IPS-20b (cell line): ENCODE data around the gene MRPS6.

Experiments used
- H3K27ac ChIP-seq: one replicate; pipeline ENCODE4 v1.5.1; 2013; ENCODE audit warnings: low read length
- H3K27me3 ChIP-seq: 2 replicates; pipeline ENCODE4 v1.6.1; 2013; ENCODE audit warnings: mild to moderate bottlenecking, low read length, inconsistent platforms; ENCODE audit not compliant: insufficient read depth
- H3K36me3 ChIP-seq: 2 replicates; pipeline ENCODE4 v1.6.1; 2013; ENCODE audit warnings: low read depth, mild to moderate bottlenecking, inconsistent platforms, low read length, moderate library complexity; ENCODE audit not compliant: insufficient read depth
- H3K4me1 ChIP-seq: 2 replicates; pipeline ENCODE4 v1.6.1; 2013; ENCODE audit warnings: mild to moderate bottlenecking, control low read depth, inconsistent platforms, low read length, moderate library complexity; ENCODE audit not compliant: insufficient read depth
- H3K4me3 ChIP-seq: 2 replicates; pipeline ENCODE4 v1.5.1; 2013; ENCODE audit warnings: mild to moderate bottlenecking, low read length, inconsistent platforms
- H3K9ac ChIP-seq: 2 replicates; pipeline ENCODE4 v1.6.1; 2013; ENCODE audit warnings: low read depth, mild to moderate bottlenecking, inconsistent platforms, low read length, moderate library complexity
- H3K9me3 ChIP-seq: 2 replicates; pipeline ENCODE4 v1.6.1; 2013; ENCODE audit warnings: mild to moderate bottlenecking, low read depth, low read length, inconsistent platforms; ENCODE audit not compliant: insufficient read depth

MRPS6 gene

GRCh38 chr21:34170886-34171285 lies 97.5 kb downstream of the MRPS6 start:
- Histone ChIP-seq H3K4me3 (no peak overlapping the region), H3K36me3 (peaks cover 22% of the 10 kb centered on the region; the same call in 1 of the 2 replicates), H3K4me1 (no peaks in the 10 kb centered on the region), H3K27ac (no peak overlapping the region), H3K27me3 (no peaks in the 10 kb centered on the region), H3K9ac (no peak overlapping the region), H3K9me3 (peaks cover 32% of the 10 kb centered on the region)

- Histone ChIP-seq H3K27me3 (peaks cover 23% of the 10 kb centered on the region), H3K36me3 (no peaks in the 10 kb centered on the region), H3K9ac (no peak overlapping the region), H3K9me3 (no peaks in the 10 kb centered on the region), H3K4me1 (peaks cover 9% of the 10 kb centered on the region; the same call in 1 of the 2 replicates), H3K27ac (no peak overlapping the region), H3K4me3 (no peak overlapping the region)
Observed at GRCh38 chr21:34174470-34174869, 101.1 kb downstream of the MRPS6 start.

- H3K4me1 ChIP-seq: peaks cover 25% of the 10 kb centered on the region; the same call in 1 of the 2 replicates
- H3K4me3 ChIP-seq: no peak overlapping the region
- H3K36me3 ChIP-seq: no peaks in the 10 kb centered on the region
- no peak overlapping the region for H3K9ac ChIP-seq
- H3K27ac ChIP-seq: no peak overlapping the region
- H3K27me3 ChIP-seq: peaks cover 29% of the 10 kb centered on the region
- no peaks in the 10 kb centered on the region for H3K9me3 ChIP-seq
Observed at GRCh38 chr21:34176448-34176847, 103.1 kb downstream of the MRPS6 start.

- no peaks in the 10 kb centered on the region for H3K9me3 ChIP-seq
- no peaks in the 10 kb centered on the region for H3K36me3 ChIP-seq
- no peak overlapping the region for H3K27ac ChIP-seq
- peaks cover 25% of the 10 kb centered on the region; the same call in 1 of the 2 replicates for H3K4me1 ChIP-seq
- peaks cover 29% of the 10 kb centered on the region for H3K27me3 ChIP-seq
- H3K9ac ChIP-seq: no peak overlapping the region
- H3K4me3 ChIP-seq: no peak overlapping the region
Observed at GRCh38 chr21:34177919-34178567, 104.7 kb downstream of the MRPS6 start.

GRCh38 chr21:34179204-34179935 lies 106.0 kb downstream of the MRPS6 start:
- Histone ChIP-seq H3K4me1 (peaks cover 25% of the 10 kb centered on the region; the same call in 1 of the 2 replicates), H3K27me3 (peaks cover 29% of the 10 kb centered on the region), H3K9ac (no peak overlapping the region), H3K36me3 (no peaks in the 10 kb centered on the region), H3K27ac (no peak overlapping the region), H3K9me3 (no peaks in the 10 kb centered on the region), H3K4me3 (peak overlapping the region; percentile 49; the same call in 1 of the 2 replicates)

GRCh38 chr21:34180407-34180806 lies 107.0 kb downstream of the MRPS6 start:
- Histone ChIP-seq H3K27ac (no peak overlapping the region), H3K4me3 (peak overlapping the region; percentile 49; the same call in 1 of the 2 replicates), H3K27me3 (peaks cover 29% of the 10 kb centered on the region)

GRCh38 chr21:34180826-34181359 lies 107.5 kb downstream of the MRPS6 start:
- H3K36me3 ChIP-seq: no peaks in the 10 kb centered on the region
- H3K9ac ChIP-seq: peak overlapping the region; percentile 26; the same call in 1 of the 2 replicates
- H3K4me1 ChIP-seq: peaks cover 25% of the 10 kb centered on the region; the same call in 1 of the 2 replicates
- no peaks in the 10 kb centered on the region for H3K9me3 ChIP-seq
- no peak overlapping the region for H3K27ac ChIP-seq
- peaks cover 29% of the 10 kb centered on the region for H3K27me3 ChIP-seq
- peak overlapping the region; percentile 1; the same call in 1 of the 2 replicates for H3K4me3 ChIP-seq

More at GRCh38 chr21:34180407-34180806, 107.0 kb downstream of the MRPS6 start:
- no peaks in the 10 kb centered on the region for H3K9me3 ChIP-seq
- no peaks in the 10 kb centered on the region for H3K36me3 ChIP-seq
- peaks cover 25% of the 10 kb centered on the region; the same call in 1 of the 2 replicates for H3K4me1 ChIP-seq
- H3K9ac ChIP-seq: peak overlapping the region; percentile 7; the same call in 1 of the 2 replicates

- no peaks in the 10 kb centered on the region for H3K36me3 ChIP-seq
- H3K27ac ChIP-seq: no peak overlapping the region
- no peaks in the 10 kb centered on the region for H3K9me3 ChIP-seq
- H3K4me3 ChIP-seq: no peak overlapping the region
- H3K9ac ChIP-seq: no peak overlapping the region; the same call in 1 of the 2 replicates
- peaks cover 25% of the 10 kb centered on the region; the same call in 1 of the 2 replicates for H3K4me1 ChIP-seq
- peaks cover 29% of the 10 kb centered on the region for H3K27me3 ChIP-seq
Observed at GRCh38 chr21:34181431-34182039, 108.2 kb downstream of the MRPS6 start.

- Histone ChIP-seq H3K27me3 (peaks cover 21% of the 10 kb centered on the region), H3K36me3 (no peaks in the 10 kb centered on the region), H3K9me3 (no peaks in the 10 kb centered on the region), H3K27ac (no peak overlapping the region), H3K4me1 (peaks cover 25% of the 10 kb centered on the region; the same call in 1 of the 2 replicates), H3K4me3 (no peak overlapping the region), H3K9ac (no peak overlapping the region)
Observed at GRCh38 chr21:34182436-34182835, 109.1 kb downstream of the MRPS6 start.

GRCh38 chr21:34183331-34183928 lies 110.1 kb downstream of the MRPS6 start:
- Histone ChIP-seq H3K27me3 (peaks cover 11% of the 10 kb centered on the region), H3K4me1 (peaks cover 25% of the 10 kb centered on the region; the same call in 1 of the 2 replicates), H3K4me3 (no peak overlapping the region)

GRCh38 chr21:34184232-34184631 lies 110.9 kb downstream of the MRPS6 start:
- no peak overlapping the region for H3K9ac ChIP-seq
- no peaks in the 10 kb centered on the region for H3K9me3 ChIP-seq
- no peaks in the 10 kb centered on the region for H3K36me3 ChIP-seq
- H3K4me3 ChIP-seq: no peak overlapping the region
- H3K27me3 ChIP-seq: peaks cover 7% of the 10 kb centered on the region; the same call in 1 of the 2 replicates
- H3K4me1 ChIP-seq: peaks cover 17% of the 10 kb centered on the region; the same call in 1 of the 2 replicates
- H3K27ac ChIP-seq: no peak overlapping the region

More at GRCh38 chr21:34183331-34183928, 110.1 kb downstream of the MRPS6 start:
- Histone ChIP-seq H3K36me3 (no peaks in the 10 kb centered on the region), H3K9me3 (no peaks in the 10 kb centered on the region), H3K9ac (no peak overlapping the region), H3K27ac (no peak overlapping the region)
